Right lobe of liver (tissue), 4 donors: ENCODE measurements around the gene XDH.

Experiments
- POLR2A ChIP-seq: fragments of 450-650 bp; IDR thresholded peaks from one replicate; pipeline ENCODE4 v1.6.1; 2017; ENCODE audit warnings: antibody characterized with exemption, mild to moderate bottlenecking
- TF ChIP-seq, protein P1 (sequence below), 4 donors: fragments of 200-600 bp in 3 of 4; fragments of 450-650 bp in 1 of 4; IDR thresholded peaks; one replicate each; pipeline versions ENCODE4 v1.5.1 to v1.8.0; 2016 to 2022; ENCODE audit warnings: antibody characterized with exemption in 4 of 4, mild to moderate bottlenecking in 2 of 4
- donor health status: DM: no; HTN: no; CAD: no.
- donor health status: DM: no; HTN: no; CAD: no.
- donor health status: DM: no; HTN: yes; CAD: no.

GRCh38 chr2:31319406-31320175 lies 95.0 kb downstream of the XDH start:
- TF ChIP-seq, protein P1, sequence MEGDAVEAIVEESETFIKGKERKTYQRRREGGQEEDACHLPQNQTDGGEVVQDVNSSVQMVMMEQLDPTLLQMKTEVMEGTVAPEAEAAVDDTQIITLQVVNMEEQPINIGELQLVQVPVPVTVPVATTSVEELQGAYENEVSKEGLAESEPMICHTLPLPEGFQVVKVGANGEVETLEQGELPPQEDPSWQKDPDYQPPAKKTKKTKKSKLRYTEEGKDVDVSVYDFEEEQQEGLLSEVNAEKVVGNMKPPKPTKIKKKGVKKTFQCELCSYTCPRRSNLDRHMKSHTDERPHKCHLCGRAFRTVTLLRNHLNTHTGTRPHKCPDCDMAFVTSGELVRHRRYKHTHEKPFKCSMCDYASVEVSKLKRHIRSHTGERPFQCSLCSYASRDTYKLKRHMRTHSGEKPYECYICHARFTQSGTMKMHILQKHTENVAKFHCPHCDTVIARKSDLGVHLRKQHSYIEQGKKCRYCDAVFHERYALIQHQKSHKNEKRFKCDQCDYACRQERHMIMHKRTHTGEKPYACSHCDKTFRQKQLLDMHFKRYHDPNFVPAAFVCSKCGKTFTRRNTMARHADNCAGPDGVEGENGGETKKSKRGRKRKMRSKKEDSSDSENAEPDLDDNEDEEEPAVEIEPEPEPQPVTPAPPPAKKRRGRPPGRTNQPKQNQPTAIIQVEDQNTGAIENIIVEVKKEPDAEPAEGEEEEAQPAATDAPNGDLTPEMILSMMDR (IDR thresholded peaks at IDR 0.05) = no peak
- TF ChIP-seq POLR2A = no peak
